CD4-positive, alpha-beta T cell treated with Interferon gamma for 1 hour (primary cell): ENCODE data around the gene ATP6V0D1.
A peak's percentile ranks its signal among the peaks of the same experiment; 100 is the strongest.
"Not testable (repeated sequence)": the region's sequence is repeated elsewhere in the genome, so short reads cannot be mapped to it uniquely, and the experiment has no call there.

ENCODE experiments used
- DNase-seq: peaks from one replicate; pipeline ENCODE4 v3.0.0-alpha.2; 2020

The ATP6V0D1 gene

GRCh38 chr16:67480833-67481560 lies at the start of gene ATP6V0D1:
Gene ATP6V0D1 (minus strand): TSS chr16:67481157. CDS start chr16:67481086, 71 bp downstream.
- DNase-seq: peak; percentile 98

- DNase-seq: peak; percentile 89
These were observed 49.3 kb upstream of the ATP6V0D1 start for GRCh38 chr16:67530013-67530939.

GRCh38 chr16:67529582-67530012 lies 48.6 kb upstream of the ATP6V0D1 start:
- DNase-seq: no peak

GRCh38 chr16:67528870-67529581 lies 48.1 kb upstream of the ATP6V0D1 start:
- no peak for DNase-seq

GRCh38 chr16:67528222-67528869 lies 47.4 kb upstream of the ATP6V0D1 start, which contains the start of gene RIPOR1:
Gene RIPOR1 (plus strand): TSS chr16:67528829. CDS start chr16:67538447, 9,618 bp downstream.
- DNase-seq: peak; percentile 50

- DNase-seq: no peak
These were observed 45.3 kb upstream of the ATP6V0D1 start for GRCh38 chr16:67526149-67526791.

- no peak for DNase-seq
These were observed 44.4 kb upstream of the ATP6V0D1 start for GRCh38 chr16:67525176-67525860.

GRCh38 chr16:67521095-67521804 lies 40.3 kb upstream of the ATP6V0D1 start:
- DNase-seq: peak; percentile 96

GRCh38 chr16:67519242-67519641 lies 38.3 kb upstream of the ATP6V0D1 start:
- no peak for DNase-seq

- no peak for DNase-seq
These were observed 37.7 kb upstream of the ATP6V0D1 start for GRCh38 chr16:67518676-67519075.

GRCh38 chr16:67517661-67518423 lies 36.9 kb upstream of the ATP6V0D1 start:
- DNase-seq: peak; percentile 73

- no peak for DNase-seq
These were observed 36.1 kb upstream of the ATP6V0D1 start for GRCh38 chr16:67517155-67517445.

- no peak for DNase-seq
These were observed 35.6 kb upstream of the ATP6V0D1 start for GRCh38 chr16:67516296-67517154.

- DNase-seq: peak; percentile 83
These were observed 33.4 kb upstream of the ATP6V0D1 start for GRCh38 chr16:67514382-67514828.

GRCh38 chr16:67513892-67514291 lies 32.9 kb upstream of the ATP6V0D1 start:
- not testable (repeated sequence) for DNase-seq

- DNase-seq: no peak
These were observed 28.1 kb upstream of the ATP6V0D1 start for GRCh38 chr16:67509016-67509415.

- DNase-seq: no peak
These were observed 25.5 kb upstream of the ATP6V0D1 start for GRCh38 chr16:67506468-67506867.

- peak; percentile 76 for DNase-seq
These were observed 23.4 kb upstream of the ATP6V0D1 start for GRCh38 chr16:67504031-67505021.
